ENCODE measurements around the gene FOXF2. TPM values are rescaled to one million over a fixed set of nuclear protein-coding genes. Genes with fewer than 3 reads are reported as not detected.
"Not testable (repeated sequence)": the region's sequence is repeated elsewhere in the genome, so short reads cannot be mapped to it uniquely, and the experiment has no call there.

The FOXF2 gene
- total and polyA plus RNA-seq, 2 of the 13 experiments (the other 11 are each of a cell fraction or from before 2014, with no cell fraction given) = not detected

GRCh38 chr6:1355068-1355467 lies 34.3 kb upstream of the FOXF2 start:
- FAIRE-seq; H2AFZ ChIP-seq (ENCODE audit: low read length); H3K27me3 ChIP-seq (ENCODE audit: control insufficient read depth in 1 of 2, insufficient read depth in 2 of 2, low read length in 2 of 2); H3K36me3 ChIP-seq (replicated peaks in 1 of 2; ENCODE audit: control insufficient read depth in 1 of 2, insufficient read depth in 2 of 2, low read length in 2 of 2); H3K79me2 ChIP-seq (ENCODE audit: insufficient read depth, low read length); in situ Hi-C loops (cut with HindIII; ENCODE audit: extremely low pct_ligation_motif_present, low pct_unique_long_range_greater_than_20kb); ATAC-seq; H4K20me1 ChIP-seq (ENCODE audit: insufficient read depth, low read length); BruUV-seq (replicated peaks); CTCF ChIA-PET (ENCODE audit: low intra/inter-chr PET ratio, low total read pairs); intact Hi-C loops (cut with micrococcal nuclease; ENCODE audit: unreplicated experiment); H3K4me1 ChIP-seq (ENCODE audit: insufficient read depth, low read length); H3K9ac ChIP-seq (ENCODE audit: insufficient read depth, low read depth, low read length); POLR2A ChIA-PET; H3K27ac ChIP-seq (ENCODE audit: extremely low read length, insufficient read depth, low read length); DNase-seq (ENCODE audit: low spot score); H3K4me3 ChIP-seq (replicated peaks in 1 of 3; ENCODE audit: insufficient read depth in 1 of 3, low read depth in 2 of 3, low read length in 3 of 3); H3K4me2 ChIP-seq (ENCODE audit: low read depth, low read length); TF ChIP-seq ATF7, CREB1 (CRISPR knock-in tag; IDR thresholded peaks at IDR 0.05): not testable (repeated sequence)
- peaks cover 12% of the 10 kb centered on the region for H3K9me3 ChIP-seq (ENCODE audit: low read length)
- peak; percentile 92 for TF ChIP-seq ATF7 (IDR thresholded peaks at IDR 0.05)
- TF ChIP-seq CREB1 (IDR thresholded peaks at IDR 0.05) = peak; percentile 74

- in situ Hi-C loops (cut with HindIII; ENCODE audit: extremely low pct_ligation_motif_present, low pct_unique_long_range_greater_than_20kb); FAIRE-seq; H3K4me1 ChIP-seq (ENCODE audit: insufficient read depth, low read length): not testable (repeated sequence)
Measured at GRCh38 chr6:1361717-1362116, 27.7 kb upstream of the FOXF2 start.

More at GRCh38 chr6:1361717-1362116, 27.7 kb upstream of the FOXF2 start:
- BruUV-seq (replicated peaks); H3K4me2 ChIP-seq (ENCODE audit: low read depth, low read length); H3K36me3 ChIP-seq (replicated peaks in 1 of 2; ENCODE audit: control insufficient read depth in 1 of 2, insufficient read depth in 2 of 2, low read length in 2 of 2); intact Hi-C loops (cut with micrococcal nuclease; ENCODE audit: unreplicated experiment); H4K20me1 ChIP-seq (ENCODE audit: insufficient read depth, low read length); H2AFZ ChIP-seq (ENCODE audit: low read length); POLR2A ChIA-PET; H3K27ac ChIP-seq (ENCODE audit: extremely low read length, insufficient read depth, low read length); CTCF ChIA-PET (ENCODE audit: low intra/inter-chr PET ratio, low total read pairs); H3K9ac ChIP-seq (ENCODE audit: insufficient read depth, low read depth, low read length); H3K79me2 ChIP-seq (ENCODE audit: insufficient read depth, low read length); H3K4me3 ChIP-seq (replicated peaks in 1 of 3; ENCODE audit: insufficient read depth in 1 of 3, low read depth in 2 of 3, low read length in 3 of 3); DNase-seq (ENCODE audit: low spot score); H3K9me3 ChIP-seq (ENCODE audit: low read length); ATAC-seq: not testable (repeated sequence)
- TF ChIP-seq MNT (IDR thresholded peaks at IDR 0.05) = peak; percentile 37; the same call in 1 of the 2 replicates
- 21% methylated on average over 4 of the region's 4 CpGs for WGBS (ENCODE audit: low lambda C conversion rate)
- H3K27me3 ChIP-seq (ENCODE audit: control insufficient read depth in 1 of 2, insufficient read depth in 2 of 2, low read length in 2 of 2) = peaks cover 0 to 27% of the 10 kb centered on the region in 2 experiments; a peak in 2 of 5 replicates

Measured in HepG2 (cell line).